Upper lobe of left lung (tissue), 4 donors: ENCODE measurements around the gene SLCO1B3.

Experiments
- CTCF ChIP-seq, 6 experiments: fragments of 450-650 bp in 4 of 6; fragments of 200-600 bp in 2 of 6; sonication (generic) in 2 of 6; IDR thresholded peaks; one replicate each; pipeline ENCODE4 v1.5.1; 2016 to 2019; ENCODE audit warnings: antibody characterized with exemption in 6 of 6
- EP300 ChIP-seq, 4 donors: sonication (generic); formaldehyde crosslinking; IDR thresholded peaks; one replicate each; pipeline ENCODE4 v1.5.1; 2017; ENCODE audit warnings: antibody characterized with exemption in 4 of 4, control low read depth in 2 of 4
- POLR2A ChIP-seq, 4 donors: fragments of 450-650 bp; IDR thresholded peaks; one replicate each; pipeline ENCODE4 v1.5.1; 2016 to 2017; ENCODE audit warnings: antibody characterized with exemption in 4 of 4, mild to moderate bottlenecking in 2 of 4

DNA sequence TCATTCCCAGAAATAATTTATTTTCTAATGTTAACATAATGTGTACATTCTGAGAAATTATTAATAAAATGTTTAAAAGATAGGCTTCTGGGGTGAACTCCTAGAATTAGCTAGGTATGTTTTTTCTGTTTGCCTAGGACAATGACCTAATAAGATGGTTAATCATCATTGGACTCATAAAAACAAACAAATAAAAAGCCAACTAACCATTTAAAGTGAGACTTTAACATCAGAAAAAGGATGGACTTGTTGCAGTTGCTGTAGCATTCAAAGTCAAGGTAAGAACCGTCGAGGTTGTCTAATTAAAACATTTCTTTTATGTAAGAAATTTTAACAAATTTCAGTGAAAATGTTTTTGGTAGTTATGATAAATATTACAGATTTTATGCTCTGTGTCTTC is at the start of gene SLCO1B3:
- TF ChIP-seq CTCF (IDR thresholded peaks at IDR 0.05), result no peak
- no peak for TF ChIP-seq EP300 (IDR thresholded peaks at IDR 0.05)
- no peak for TF ChIP-seq POLR2A (IDR thresholded peaks at IDR 0.05)
